GM18505 (cell line): ENCODE data around the gene NACAD.

ENCODE experiments used
- ATAC-seq: cut with Tn5 transposase; IDR thresholded peaks from one replicate; pipeline ENCODE4 v1.9.1; 2021; ENCODE audit not compliant: unreplicated experiment
- POLR2A ChIP-seq: IDR thresholded peaks from 4 replicates; pipeline ENCODE4 v1.6.1; 2011; ENCODE audit warnings: borderline replicate concordance; ENCODE audit not compliant: insufficient read depth, insufficient read length; ENCODE audit errors: extremely low read depth

NACAD gene

DNA sequence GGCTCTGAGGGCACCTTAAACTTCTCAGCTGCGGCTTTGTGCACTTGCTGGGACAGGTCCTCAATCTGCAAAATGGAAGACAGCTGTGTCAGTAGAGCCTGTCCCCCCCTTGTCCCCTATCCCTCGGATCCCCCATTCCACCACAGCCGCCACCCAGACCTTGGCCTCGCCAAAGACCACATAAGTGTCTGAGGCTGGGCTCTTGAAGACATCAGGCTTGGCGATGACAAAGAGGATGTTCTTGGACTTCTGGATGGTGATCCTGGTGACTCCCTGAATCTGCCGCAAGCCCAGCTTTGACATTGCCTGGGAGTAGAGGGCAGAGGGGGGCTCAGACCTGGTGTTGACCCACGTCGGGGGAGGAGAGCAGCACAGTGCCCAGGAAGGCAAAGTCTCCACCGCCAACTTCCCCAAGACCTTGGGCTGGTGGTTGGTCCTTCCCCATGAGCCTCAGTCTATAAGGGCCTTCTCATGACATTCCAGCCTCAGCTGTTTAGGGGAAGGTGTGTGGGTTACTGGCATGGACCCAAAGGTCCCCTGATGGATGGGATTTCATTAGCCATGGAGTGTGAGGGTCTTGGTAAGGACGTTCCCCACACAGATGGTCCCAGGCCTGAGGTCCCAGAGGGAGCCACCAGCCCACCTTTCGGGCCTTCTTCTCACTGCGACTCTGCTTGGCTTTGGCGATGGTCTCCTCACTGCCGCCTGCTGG, 7.7 kb downstream of the NACAD start:
- TF ChIP-seq POLR2A = no peak
- no peak for ATAC-seq

DNA sequence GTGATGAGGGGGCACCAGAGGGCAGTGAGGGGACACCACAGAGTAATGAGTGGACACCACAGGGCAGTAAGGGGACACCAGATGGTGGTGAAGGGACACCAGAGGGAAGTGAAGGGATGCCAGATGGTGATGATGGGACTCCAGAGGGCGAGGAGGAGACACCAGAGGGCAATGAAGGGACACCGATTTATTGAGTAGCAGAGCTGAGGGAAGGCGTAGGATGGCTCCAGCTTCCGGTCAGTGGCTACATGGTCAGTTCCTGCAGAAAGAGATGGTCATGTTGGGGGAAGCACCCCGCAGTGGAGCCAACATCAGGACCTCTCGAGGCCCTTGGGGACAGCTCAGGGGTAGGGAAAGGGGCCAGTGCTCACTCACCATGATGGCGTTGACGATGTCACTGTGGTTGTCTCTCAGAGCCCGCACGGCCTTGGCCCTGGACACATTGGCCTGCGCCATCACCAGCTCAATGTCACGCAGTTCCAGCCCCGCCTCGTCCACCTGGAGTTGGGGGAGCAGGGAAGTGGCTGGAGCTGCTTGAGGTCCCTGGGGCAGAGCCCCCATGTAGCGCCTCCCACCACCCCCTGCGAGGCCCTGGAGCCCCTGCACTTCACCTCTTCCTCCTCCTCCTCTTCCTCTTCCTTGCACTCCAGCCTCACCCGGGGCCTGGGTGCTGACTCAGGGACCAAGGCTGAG, 8.4 kb downstream of the NACAD start:
- no peak for TF ChIP-seq POLR2A
- no peak for ATAC-seq

DNA sequence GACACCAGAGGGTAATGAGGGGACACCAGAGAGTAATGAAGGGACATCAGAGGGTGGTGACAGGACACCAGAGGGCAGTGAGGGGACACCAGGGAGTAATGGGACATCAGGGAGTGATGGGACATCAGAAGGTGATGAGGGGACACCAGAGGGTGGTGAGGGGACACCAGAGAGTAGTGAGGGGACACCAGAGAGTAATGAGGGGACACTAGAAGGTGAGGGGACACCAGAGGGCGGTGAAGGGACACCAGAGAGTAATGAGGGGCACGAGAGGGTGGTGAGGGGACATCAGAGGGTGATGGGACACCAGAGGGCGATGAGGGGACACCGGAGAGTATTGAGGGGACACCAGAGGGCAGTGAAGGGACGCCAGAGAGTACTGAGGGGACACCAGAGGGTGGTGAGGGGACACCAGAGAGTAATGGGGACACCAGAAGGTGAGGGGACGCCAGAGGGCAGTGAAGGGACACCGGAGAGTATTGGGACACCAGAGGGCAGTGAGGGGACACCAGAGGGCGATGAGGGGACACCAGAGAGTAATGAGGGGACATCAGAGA, 10.6 kb downstream of the NACAD start:
- no peak for TF ChIP-seq POLR2A
- ATAC-seq = no peak

DNA sequence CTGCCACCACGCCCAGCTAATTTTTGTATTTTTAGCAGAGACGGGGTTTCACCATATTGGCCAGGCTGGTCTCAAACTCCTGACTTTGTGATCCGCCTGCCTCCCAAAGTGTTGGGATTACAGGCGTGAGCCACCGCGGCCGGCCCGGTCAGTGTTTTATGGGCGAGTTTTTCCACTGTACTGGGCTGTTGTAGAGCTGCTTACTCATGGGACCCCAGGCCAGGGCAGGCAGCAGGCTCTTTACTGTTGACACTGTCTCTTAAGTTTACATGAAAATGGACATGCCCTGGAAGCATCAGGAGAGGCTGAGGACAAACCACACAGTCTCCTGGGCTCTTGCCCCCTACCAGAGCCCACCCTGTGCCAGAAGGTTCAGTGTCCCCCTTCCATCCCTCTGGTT, 11.2 kb downstream of the NACAD start:
- no peak for TF ChIP-seq POLR2A
- ATAC-seq = no peak

DNA sequence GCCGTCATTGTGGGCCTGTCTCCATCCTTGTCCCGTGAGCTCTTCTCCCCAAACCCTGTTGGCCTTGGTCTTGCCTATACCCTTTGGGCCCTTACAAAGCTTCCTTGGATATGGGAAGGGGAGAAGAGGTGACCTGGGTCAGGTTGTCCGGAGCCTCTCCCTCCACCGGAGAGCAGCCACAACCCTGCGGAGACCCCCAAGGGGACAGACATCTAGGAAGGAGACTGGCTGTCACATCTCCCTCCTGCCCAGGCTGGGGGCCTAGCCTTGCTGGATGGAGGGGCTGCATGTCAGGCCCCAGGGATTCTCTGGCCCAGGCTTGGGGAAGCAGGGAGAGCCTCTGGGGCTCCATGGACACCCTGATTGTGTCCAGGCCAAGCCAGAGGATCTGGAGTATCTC, 11.8 kb downstream of the NACAD start:
- ATAC-seq = no peak
- TF ChIP-seq POLR2A = no peak

DNA sequence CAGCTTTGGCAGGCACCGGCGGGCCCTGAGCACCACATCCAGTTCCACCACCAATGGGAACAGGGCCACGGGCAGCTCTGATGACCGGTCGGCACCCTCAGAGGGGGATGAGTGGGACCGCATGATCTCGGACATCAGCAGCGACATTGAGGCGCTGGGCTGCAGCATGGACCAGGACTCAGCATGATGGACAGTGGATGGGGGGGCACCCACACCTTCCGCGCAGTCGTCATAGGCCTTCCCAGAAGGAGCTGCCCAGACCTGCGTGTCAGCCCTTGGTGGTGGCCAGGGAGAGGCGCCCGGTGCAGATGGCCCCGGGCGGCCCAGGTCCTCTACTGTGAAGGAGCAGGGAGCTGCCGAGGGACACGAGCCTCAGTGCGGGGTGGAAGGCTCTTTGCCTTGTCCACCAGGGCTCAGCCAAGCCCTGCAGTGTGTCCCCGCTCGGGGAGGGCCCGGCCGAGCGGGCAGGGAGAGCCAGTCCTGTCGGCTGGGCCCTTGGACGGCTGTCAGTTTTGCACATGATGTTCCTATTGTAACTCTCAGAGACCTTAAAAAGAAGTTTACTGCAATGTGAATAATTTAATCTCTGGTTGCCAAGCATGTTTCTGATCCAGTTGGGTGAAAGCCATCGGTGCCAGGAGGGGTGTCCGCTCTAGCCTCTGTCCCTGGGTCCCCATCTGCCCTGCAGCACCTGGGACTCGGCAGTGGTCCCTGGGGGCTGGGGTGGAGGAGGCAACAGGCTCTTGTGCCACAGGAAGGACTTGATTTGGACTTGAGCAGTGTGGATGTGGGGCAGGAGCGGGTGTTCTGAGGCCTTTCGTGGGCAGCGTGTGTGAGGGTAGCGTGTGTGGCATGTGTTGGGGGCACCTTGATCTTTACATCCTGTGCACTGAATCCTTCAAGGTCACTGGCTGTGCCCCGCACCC, 12.6 kb downstream of the NACAD start:
- ATAC-seq = no peak
- TF ChIP-seq POLR2A = no peak

- TF ChIP-seq POLR2A = no peak
- ATAC-seq = no peak
Measured at GRCh38 chr7:45075355-45075644, 13.5 kb downstream of the NACAD start.

DNA sequence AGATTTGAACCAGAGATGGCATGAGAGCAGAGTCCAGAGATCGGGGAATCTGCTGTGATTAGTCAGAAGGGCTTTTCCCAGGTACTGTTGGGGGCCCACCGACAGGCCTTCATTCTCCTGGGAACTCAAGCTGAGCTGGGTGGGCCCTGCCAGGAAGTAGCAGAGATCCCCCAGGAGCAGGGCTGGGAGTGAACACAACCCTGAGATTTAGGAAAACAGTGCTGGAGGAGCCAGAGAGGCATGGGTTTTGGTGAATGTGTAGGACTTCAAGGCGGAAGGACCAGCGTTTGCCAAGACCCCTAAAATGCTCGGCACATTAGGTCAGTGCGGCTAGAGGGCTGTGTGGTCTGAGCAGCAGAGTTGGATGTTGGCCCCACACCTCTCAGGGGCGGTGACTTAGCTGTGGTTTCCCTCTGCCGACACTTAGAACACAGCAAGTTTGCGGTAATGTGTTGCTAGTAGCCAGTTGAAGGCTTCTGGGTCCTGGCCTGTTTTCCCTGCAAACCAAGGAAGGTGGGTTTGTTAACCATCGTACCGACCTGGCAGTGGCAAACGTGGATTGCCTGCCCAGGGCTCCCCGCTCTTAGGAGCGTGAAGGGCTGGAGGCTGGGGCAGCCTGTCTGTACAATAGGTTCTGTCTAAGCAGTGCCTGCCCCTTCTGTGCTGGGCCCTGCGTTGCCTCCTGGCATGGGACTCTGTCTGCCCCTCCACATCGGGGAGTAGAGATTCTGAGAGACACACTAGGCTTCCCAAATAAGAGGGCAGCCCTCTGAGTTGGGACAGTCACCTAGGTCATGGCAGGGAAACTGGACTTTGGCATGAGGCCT, 14.0 kb downstream of the NACAD start:
- no peak for ATAC-seq
- TF ChIP-seq POLR2A = no peak

DNA sequence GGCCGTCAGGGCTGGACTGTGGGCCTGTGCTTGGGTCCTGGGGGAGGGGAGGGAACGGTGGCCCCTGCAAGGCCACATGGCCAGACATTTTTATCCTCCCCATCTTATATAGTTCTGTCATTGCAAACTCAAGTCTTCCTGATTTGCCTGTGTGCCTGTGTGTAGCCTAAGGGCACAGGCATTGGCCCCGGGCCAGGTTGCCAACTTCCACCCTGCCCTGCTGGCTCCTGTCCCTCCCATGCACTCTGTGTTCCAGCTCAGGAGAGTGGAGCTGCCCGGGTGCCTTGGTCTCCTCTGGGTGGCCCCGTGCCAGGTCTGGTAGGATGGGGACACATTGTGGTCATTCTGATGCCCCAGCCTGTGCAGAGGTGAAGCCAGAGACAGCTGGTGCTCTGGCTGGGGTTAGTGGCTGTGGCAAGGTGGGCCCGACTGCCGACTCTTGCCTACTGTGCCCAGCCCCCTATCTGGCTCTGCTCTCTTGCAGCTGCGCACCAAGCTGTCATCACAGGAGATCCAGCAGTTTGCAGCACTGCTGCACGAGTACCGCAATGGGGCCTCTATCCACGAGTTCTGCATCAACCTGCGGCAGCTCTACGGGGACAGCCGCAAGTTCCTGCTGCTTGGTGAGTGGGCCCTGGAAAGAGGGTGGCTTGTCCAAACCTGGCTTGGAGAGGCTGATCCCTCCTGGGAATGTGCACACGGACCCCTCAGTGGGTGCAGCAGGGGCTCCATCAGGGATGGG, 14.8 kb downstream of the NACAD start:
- no peak for ATAC-seq
- no peak for TF ChIP-seq POLR2A

GRCh38 chr7:45073031-45073785, 15.6 kb downstream of the NACAD start:
- ATAC-seq = no peak
- no peak for TF ChIP-seq POLR2A
